Fibroblast of peridontal ligament (primary cell): ENCODE results near the gene GNAQ.
A peak's percentile ranks its signal among the peaks of the same experiment; 100 is the strongest.
"Not testable (repeated sequence)": the region's sequence is repeated elsewhere in the genome, so short reads cannot be mapped to it uniquely, and the experiment has no call there.

Source experiments
- DNase-seq: peaks from one replicate; pipeline ENCODE4 v3.0.0-alpha.2; 2010; ENCODE audit errors: extremely low read depth

Gene GNAQ

DNA sequence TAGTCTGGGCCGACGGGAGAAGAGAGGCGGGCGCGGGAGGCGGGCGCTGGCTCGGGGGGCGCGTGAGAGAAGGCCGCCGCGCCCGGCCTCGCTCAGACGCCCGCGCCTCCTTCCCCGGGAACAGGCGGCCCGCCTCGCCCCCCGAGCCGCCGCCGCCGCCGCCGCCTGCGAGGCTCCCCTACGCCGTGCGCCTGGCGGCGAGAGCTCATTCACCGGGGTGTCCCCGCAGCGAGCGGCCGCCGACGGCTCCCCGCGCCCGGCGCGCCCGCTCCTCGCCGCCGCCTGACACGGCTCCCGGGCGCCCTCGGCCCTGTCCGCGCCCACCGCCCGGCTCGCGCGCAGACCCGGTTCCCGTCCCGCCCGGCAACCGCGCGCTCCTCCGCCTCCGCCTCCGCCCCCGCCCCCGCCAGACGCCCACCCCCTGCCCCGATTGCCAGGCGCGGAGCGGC is at the start of gene GNAQ:
Gene GNAQ, minus strand, starts transcription at position 368 of the 449 bp plus-strand sequence. CDS start 576 bp downstream, outside the sequence.
- no peak for DNase-seq

DNA sequence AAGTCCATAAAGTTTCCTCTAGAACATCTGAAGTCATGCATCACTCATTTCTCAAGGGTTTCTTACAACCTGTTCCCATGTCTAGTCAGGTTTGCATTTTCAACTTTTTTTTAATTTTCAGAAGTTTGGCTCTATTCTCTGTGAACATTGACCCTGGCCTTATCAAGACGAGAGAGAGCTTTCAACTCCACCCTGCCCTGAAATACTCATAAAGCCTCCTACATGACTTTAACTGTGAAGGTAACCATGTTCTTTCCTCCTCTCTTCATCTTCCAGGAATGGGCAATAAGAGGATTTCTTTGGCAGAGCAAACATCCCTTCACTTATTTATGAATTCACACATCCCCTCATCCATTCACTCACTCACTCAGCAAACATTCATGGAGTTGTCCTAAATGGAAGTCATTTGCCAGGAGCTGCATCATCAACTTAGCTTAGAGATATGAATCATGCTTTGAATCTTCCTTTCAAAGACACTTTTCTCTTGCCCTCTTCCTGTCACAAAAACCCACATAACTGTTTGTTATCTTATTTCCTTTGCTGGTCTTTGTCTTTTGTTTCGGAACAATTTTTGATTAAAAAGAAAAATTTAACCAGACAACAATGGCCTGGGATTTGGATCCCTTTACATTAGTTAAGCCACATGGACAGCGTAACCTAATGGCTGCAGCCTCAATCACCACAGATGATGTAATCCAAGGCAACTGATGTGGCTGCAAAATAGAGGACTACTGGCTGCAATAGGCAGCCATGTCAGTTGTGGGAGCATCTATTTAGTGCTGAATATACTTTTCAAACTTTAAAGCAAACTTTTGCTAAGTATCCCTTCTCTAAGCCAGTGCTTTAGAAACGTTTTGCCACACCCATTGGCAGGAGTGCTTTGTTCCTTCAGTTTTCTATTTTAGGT is 43.0 kb upstream of the GNAQ start:
- DNase-seq, result no peak

DNA sequence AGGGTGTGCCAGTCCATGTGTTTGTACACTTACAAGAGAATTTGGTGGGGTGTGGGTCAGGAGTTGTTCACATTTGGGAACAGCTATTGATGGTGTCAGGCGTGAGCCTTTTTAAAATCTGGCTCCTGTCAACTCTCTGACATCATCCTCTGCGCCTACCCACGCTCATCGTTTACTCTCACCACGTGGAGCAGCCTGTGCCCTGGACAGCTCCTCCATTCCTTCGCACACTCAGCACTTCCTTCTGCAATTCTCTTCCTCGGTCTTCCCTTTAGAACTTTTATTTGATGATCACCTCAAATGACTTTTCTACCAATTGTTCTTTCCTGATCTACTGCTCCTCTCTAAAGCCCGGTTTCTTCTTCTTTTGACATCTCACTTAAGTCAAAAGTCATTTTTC is 42.1 kb upstream of the GNAQ start:
- DNase-seq, result no peak

DNA sequence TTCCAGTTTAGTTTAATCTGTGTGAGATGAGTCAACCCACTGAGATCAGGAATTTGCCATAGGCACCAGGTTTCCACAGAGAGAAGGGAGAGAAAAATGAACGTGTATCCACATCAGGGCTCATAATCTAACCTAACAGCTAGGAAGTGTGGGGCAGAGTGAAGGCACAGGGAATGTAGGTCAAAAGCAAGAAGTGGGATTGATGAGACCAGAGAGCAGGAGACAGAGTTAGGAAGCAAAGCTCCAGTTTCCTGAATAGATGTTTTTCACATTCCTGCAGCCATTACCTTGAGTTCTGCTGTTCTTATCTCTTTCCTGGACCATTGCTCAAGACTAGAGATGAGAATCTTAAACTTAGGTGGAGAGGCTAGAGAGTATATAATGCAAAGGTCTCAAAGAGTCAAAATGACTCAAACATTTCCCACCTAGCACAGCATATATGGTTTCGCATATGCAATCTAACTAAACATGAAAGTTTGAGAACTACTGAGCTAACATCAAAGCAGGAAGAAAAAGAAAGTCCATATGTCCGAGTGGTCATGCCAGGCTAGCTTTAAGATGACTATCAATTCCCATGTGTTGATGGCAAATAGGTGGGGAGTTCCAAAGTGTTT is 41.1 kb upstream of the GNAQ start:
- no peak for DNase-seq

DNA sequence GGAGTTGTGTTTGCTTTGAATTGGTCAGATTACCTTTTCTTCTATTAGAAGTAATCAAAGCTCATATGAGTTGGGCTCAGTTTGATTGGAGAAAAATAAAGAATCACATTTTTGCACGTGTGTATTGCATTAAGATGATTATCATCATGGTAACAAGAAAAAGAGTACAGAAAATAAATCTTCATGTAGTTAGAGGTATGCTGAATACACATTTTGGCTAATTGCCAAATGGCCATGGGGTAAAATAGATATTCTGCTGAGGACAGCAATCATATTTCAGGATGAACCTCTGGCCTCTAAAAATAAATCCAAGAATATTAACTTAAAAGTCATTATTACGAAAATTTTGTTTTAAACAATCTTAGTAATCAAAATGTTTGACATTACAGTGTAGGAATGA is 38.9 kb upstream of the GNAQ start:
- DNase-seq, result no peak

DNA sequence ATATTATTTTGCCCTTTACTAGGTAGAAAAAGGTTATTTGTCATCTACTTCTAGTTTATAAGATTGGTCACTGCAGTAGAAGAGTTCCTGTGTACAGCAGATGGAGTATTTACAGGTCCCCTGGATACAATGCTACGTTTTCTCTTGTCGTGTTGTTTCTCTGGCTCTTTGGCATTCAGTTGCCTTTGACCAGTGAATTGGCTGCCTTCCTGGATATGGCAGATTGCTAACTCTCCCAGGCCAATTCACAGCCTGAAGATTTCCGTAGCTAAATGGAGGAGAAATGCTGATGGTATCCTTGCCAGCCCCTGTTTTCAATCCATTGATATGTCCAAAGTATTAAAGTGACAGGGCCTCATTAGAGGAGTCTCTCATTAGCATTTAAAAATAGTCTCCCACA is 32.5 kb upstream of the GNAQ start:
- DNase-seq, result peak; percentile 23

DNA sequence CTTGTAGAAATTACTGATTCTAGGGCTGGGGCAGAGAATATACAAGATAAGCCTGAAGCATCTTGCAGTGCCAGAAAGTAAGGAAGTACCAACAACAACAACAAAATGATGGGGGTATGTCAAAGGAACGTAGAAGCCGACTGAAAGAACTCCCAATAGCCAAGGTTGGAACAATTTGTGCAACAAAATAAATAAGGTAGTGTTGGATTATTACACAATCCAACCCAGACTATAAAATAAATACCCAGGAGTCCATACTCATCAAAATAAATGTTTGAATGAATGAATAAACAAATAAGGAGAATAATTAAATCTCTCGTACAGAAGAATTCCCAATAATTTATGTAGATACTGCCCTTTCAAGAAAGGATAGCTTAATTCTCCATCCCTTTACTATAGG is 31.1 kb upstream of the GNAQ start:
- DNase-seq, result no peak

DNA sequence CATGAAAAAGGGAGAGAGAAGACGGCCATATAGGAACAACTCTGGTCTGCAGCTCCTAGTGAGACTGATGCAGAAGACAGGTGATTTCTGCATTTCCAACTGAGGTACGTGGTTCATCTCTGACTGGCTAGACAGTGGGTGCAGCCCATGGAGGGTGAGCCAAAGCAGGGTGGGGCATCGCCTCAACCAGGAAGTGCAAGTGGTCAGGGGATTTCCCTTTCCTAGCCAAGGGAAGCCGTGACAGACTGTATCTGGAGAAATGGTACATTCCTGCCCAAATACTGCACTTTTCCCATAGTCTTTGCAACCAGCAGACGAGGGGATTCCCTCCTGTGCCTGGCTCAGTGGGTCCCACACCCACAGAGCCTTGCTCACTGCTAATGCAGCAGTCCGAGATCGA is 22.6 kb upstream of the GNAQ start:
- not testable (repeated sequence) for DNase-seq

DNA sequence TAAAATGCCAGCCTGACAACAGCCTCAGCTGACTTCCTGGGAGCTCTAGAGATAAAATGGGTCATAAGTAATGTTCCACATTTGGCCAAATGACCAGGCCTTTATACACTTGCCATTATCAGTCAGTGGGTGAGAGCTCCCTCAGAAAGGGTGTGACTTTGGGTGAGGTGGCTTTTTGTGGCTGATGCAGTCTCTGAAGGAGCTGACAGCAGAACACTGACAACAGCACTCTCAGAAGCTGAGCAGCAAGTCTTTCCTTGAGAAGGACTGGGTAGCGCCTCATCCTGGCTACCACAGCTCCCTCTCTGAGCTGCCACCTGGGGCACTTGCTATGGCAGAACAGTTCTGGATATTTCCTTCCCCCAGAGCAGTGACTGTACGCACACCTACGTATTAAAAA is 22.0 kb upstream of the GNAQ start:
- DNase-seq, result no peak

DNA sequence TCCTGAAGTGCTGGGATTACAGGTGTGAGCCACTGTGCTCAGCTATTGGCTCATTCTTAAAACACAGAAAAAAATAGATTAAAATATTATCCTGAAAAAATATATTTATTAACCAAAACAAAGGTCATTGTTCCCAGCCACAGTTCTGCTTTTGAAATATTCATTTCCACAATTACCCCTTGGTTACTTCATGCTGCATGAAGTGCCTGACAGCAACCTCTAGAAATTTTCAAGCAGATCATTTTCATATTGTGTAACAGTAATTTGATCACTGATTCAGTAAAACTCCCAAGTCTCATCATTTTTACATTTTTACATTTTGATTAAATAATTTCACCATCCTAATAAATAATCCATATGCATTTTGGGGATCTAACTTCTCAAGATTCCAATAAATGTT is 18.8 kb upstream of the GNAQ start:
- DNase-seq, result no peak

DNA sequence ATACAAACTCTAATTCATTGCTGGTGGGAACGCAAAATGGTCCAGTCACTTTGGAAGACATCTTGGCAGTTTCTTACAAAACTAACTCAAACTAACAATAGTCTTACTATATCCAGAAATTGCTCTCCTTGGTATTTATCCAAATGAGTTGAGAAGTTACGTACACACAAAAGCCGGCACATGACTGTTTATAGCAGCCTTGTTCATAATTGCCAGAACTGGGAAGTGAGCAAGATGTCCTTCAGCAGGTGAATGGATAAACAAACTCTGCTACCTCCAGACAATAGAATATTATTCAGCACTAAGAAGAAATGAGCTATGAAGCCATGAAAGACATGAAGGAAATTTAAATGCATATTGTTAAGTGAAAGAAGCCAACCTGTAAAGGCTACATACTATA is 17.9 kb upstream of the GNAQ start:
- DNase-seq, result no peak

DNA sequence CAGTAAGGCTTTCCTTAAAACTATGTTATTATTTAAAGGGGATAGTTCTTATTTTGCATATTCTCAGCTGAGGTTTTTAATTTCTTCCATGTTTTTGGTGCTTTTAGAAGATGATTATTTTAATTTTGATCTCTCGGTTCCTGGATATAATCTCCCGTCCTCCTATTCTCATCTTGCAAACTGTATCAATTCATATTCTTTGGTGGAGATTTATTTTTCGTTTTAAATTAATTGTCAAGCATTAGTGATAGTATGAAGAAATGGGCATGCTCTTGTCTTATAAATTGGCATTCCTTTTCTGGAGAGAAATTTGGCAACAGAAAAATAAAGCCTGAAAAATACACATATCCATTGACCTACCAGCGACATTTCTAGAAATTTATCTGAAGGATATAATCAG is 15.5 kb upstream of the GNAQ start:
- no peak for DNase-seq

DNA sequence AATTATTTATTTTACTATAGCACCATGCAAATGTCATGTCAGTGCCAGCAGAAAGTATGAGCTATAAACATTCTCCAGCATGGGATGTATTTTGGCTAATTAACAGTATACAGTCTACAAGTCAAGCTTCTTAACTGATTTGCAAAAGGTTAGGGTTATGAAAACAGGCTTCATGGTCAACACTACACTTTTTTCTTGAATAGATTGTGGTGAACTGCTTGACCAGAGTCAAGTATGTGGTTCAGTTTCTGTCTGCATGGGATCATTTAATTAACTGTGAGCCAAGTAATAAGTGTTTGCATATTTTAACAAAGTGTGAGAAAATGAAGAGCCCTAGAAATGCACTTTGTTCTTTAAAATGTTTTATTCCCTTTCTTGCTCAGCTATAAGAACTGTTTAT is 14.5 kb upstream of the GNAQ start:
- no peak for DNase-seq

DNA sequence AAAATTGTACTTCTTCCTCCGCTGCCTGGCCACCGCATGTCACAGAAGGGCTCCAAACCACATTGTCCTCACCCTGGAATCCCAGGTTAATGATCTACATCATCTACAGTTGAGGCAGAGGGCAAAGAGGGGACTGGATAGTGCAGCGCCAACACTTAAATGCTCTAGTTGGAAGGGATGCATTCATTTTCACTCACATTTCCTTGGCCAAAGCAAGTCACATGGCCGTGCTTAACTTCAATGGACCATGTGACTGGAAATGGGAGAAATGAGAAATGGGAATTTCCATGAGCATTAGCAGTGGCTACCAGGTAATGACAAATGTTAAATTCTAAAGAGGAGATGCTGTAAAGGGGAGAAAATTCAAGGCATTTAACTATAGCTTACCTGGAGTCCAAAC is 13.3 kb upstream of the GNAQ start:
- DNase-seq, result no peak

DNA sequence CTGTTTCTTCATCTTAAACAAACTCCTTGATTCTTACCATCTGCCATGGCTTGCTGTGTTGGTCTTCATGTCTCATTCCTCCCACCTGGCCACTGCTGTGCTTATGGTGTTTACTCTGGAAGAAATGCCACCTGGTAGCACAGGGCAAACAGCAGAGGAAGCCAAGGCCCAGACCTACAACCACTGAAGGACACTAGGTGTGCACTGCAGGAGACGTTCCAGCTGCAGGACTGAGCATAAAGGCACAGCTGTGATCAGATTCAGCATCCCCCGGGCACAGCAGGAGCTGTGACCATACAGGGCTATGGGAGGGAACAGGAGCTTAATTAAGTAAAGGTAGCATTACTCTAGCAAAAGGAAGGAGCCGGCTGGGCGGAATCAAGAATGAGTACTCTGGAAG is 12.6 kb upstream of the GNAQ start:
- DNase-seq, result no peak

DNA sequence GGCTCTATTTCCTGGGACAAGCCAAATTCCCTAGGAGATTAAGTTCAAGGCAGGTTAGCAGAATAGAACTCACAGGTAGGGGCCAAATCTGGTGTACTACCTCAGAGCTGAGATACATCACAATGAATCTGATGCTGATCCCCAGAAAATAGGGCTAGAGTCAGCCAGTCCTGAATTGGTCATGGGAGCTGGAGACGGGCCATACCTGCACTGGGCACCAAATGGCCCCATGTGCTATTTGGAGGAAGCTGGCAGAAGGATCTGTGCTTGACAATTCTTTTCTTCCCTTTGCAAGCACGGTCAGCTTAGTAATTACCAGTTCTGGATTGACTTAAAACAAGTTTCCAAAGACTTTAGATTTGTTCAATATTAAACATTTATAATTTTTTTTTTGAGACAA is 10.4 kb upstream of the GNAQ start:
- DNase-seq, result no peak

DNA sequence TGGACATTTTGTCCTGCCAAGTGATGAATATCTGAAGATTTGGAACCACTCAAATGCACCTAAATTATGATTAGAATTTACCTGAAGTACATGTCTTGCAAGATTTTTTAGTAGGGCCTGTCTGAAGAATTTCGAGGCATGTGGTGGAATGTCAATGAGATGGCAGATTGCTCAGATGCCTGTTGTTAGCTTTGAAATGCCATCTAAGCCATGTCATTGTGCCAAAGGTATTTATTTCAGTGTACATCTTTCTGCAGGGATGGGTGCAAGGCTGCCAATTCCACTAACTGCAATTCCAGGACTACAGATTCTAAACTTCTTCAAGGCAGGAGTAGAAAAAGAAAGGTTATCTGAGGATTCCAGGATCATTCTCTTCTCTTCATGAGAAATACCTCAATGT is 9.1 kb upstream of the GNAQ start:
- no peak for DNase-seq

DNA sequence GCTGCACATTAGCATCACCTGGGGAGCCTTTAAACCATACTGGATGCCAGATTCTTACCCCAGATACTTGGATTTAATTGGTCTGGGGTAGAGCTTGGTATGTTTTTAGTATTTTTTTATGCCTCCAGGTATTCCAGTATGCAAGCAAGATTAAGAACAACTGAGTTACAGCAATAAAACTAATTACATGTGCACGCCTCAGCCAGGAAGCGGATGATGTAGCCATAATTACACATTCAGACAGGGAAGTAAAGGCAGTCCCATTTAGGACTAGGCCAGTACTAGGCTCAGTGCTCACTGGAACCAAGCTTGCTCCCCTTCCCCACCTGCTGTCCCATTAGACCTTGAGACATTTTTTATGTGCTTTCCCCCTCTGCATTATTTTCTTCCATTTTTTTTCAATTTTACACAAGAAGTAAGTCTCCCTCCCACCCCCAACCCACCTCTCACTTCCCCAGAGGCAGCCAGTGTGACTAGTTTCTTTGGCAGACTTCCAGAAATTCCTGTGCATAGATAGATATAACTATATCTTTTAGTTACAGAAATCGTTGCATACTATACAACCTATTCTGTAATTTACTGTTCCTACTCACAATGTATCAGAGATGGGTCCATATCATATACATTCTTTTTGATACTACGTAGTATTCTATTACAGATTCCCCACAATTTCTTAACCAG is 7.1 kb upstream of the GNAQ start:
- DNase-seq, result no peak

DNA sequence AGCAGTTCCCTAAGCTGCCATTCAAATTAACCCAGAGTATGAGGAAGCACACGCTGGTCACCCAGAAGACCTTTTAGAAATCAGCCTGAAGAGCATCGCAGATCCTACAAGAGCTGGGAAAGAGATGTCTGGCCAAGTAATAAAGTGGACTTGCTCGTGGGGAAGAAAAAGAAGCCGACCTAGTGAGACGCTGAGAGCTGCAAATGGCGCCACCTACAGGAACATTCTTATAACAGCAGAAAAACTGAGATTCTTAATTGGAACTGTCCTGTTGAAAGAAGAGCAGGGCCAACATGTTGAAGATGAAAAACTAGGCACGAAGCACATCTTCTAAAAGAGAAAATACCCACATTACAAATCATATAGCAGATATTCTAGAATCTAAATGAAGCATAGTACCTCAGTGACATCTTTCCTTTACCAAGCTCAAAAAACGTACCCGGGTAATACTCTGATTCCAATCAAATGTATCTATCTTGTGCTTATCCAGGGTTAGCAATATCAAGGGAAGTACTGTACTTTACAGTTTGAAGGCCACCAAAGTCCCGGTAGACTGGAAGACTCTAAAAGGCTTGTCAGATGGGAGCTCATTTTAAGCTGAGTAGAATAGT is 3.9 kb upstream of the GNAQ start:
- DNase-seq, result peak; percentile 93

DNA sequence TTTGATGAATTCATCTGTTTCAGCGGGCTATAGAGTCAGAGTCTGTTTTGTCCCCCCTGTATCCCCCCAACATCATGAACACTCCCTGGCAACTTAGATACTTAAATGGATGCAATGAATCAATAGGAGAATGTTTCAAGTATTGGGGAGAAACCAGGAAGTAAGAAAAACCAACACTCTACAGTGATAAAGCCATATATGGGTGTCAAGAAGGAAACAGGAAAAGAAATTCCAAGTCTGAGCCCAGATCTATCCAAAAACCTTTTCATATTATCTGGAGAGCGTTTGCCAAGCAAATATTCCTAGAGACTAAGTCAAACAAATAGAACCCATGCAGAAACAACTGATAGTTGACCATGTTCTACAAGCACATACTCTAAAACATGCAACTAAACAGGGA is 2.3 kb upstream of the GNAQ start:
- no peak for DNase-seq

DNA sequence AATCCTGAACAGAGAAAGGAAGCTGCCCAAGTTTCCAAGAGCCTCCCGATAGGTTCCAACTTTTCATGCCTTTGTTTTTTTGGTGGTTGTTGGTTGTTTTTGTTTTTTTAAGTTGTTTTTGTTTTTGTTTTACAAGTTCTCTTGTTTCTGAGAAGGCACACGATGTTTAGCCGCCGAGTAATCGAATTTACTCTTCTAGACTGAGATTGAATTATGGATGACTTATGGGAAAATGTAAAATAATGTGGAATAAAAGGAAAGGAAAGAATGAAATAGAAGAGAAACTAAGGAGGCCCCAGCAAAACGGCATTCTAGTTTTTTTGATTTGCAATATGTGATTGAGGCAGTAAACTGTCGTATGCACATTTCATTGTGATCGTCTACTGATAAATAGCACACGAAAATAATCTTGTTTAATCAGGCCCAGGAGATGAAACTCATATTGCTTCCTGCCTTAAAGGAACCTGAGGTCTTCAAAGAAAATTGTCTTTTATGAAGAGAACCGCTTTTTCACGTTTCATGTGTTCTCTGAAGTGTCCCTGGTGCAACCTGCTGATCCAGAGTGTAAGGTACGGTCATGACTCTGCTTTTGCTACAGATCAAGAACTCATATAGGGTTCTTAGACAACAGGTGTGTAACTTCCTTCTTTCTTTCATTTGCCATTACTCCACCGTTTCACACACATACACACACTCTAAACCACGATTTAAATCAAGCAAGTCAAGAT is 1.3 kb upstream of the GNAQ start:
- no peak for DNase-seq
